CD4-positive, alpha-beta T cell treated with Interleukin-10 for 1 hour (primary cell): Measurements from ENCODE around the gene BCAP31.
"Not testable (repeated sequence)": the region's sequence is repeated elsewhere in the genome, so short reads cannot be mapped to it uniquely, and the experiment has no call there.

Experiments
- DNase-seq: peaks from one replicate; pipeline ENCODE4 v3.0.0-alpha.2; 2020

Gene BCAP31

DNA sequence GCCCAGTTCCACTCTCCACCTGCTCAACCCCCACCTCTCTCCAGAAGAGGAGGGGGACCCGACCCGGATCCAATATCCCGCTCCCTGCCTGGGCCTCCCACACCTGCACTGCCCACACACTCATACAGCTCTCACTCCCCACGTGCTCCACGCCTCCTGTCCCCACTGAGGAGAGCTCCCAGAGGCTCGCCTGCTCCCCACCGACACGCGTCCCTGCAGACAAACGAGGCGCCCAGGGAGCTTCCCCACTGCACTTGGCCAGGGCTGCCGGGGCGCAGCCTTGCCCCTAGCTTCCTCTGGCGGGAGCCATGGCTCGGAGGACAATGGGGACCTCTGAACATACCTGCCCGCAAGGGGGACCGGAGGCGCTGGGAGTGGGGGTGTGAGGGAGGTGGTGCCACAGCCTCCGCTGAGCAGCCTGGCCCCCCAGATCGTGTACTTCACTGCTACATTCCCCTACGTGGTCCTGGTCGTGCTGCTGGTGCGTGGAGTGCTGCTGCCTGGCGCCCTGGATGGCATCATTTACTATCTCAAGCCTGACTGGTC lies 31.5 kb downstream of the BCAP31 start:
- no peak for DNase-seq

DNA sequence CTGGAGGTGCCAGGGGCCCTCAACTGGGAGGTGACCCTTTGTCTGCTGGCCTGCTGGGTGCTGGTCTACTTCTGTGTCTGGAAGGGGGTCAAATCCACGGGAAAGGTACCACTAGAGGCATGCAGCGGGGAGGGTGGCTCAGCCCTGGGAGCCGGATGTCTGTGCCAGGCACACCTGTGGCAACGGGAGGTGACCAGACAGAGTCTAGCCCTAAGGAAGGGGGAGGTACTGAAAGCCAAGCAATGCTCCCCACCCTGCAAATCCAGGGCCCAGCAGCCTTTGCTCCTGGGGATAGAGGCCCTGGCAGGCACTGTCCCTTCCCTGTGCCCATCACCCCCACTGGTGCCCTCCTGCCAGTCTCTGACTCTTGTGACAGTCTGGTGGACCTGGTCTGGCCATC lies 32.2 kb downstream of the BCAP31 start:
- DNase-seq: no peak

GRCh38 chrX:153691032-153691827 lies 33.0 kb downstream of the BCAP31 start:
- not testable (repeated sequence) for DNase-seq

DNA sequence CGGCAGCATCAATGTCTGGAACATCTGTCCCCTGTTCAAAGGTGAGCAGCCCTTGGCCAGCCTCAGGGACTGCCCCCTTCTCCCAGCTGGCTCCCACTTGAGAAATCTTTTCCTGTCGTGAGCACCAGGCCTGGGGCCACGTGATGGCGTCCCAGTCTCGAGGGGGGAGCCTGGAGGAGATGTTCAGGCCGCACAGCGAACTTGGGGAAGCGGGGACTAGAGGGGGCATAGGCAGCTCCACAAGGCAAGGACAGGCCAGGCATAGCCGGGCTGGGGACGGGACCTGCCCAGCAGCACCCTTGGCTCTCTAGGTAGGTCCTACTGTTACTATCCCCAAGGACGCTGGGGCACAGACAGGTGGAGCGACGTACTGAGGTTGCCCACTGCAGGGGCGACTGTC lies 33.7 kb downstream of the BCAP31 start:
- DNase-seq: no peak

- no peak for DNase-seq
These were observed 34.3 kb downstream of the BCAP31 start for GRCh38 chrX:153689654-153690465.

GRCh38 chrX:153688911-153689590 lies 35.1 kb downstream of the BCAP31 start:
- DNase-seq: no peak

DNA sequence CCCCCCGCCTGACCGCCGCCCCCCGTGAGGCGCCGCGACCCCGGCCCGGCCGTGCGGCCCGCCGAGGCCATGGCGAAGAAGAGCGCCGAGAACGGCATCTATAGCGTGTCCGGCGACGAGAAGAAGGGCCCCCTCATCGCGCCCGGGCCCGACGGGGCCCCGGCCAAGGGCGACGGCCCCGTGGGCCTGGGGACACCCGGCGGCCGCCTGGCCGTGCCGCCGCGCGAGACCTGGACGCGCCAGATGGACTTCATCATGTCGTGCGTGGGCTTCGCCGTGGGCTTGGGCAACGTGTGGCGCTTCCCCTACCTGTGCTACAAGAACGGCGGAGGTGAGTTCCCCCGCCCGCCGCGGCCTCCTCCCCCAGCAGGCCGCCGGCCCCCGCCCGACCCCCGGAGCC lies 35.7 kb downstream of the BCAP31 start:
- DNase-seq: no peak

DNA sequence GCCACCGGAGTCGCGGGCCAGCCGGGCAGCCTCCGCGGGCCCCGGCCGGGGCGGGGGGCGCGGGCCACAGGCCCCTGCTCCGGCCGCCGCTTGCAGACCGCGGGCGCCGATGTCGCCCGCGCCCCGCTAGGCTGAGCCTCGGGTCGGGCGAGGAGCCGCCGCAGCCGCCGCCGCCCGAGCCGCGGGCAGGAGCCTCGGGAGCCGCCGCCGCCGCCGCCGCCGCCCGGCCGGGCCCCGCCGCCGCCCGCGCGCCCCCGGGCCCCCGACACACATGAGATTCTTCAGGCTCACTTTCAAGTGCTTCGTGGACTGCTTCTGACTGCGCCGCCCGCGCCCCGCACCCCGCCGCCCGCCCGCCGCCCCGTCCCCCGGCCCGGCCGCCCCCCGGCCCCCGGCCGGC lies 36.1 kb downstream of the BCAP31 start:
- DNase-seq: no peak

DNA sequence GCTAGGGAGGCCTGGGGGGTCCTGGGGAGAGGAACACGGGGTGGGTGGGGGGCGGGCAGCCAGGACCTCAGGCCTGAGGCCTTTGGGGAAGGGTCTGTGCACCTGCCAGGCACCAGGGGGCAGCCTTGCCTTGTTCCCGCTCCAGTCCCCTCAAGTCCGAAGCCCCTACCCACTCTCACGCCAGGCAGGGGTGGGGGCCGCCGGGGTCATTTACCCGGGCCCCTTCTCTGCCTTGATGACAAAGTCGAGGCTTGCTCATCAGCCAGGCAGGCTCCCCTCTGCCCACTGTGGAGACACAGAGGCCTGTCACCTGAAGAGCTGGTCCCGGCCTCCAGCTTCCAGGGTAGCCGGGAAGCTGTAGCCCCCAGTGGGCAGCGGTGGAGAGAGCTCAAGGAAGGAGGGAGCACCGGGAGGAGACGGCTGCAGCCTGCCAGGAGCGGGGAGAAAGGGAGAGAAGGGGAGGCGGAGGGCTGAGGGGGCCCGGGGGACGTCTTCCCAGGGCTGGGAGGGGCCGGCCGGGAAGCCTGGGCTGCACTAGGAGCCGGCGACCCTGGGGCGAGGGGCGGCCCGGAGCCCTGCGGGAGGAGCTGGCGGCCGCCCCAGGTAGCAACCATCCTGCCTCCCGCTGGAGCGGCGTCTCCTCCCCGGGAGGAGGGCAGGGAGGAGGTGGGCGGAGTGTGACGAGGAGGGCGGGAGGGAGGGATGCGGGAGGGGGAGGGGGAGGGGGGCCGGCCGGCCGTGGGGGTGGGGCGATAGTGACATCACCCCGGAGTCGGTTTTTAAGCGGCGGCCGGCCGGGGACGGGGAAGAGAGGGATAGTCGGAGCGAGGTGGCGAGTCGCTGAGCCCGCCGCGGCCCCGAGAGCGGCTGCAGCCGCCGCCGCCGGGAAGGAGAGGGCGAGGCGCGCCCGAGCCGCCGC lies 36.8 kb downstream of the BCAP31 start, which contains the start of gene SLC6A8:
Gene SLC6A8, plus strand, starts transcription at position 806 of the 919 bp plus-strand sequence. CDS start 649 bp downstream, outside the sequence.
- peak; percentile 61 for DNase-seq

- no peak for DNase-seq
These were observed 37.5 kb downstream of the BCAP31 start for GRCh38 chrX:153686711-153687110.

- no peak for DNase-seq
These were observed 38.2 kb downstream of the BCAP31 start for GRCh38 chrX:153685751-153686696.

DNA sequence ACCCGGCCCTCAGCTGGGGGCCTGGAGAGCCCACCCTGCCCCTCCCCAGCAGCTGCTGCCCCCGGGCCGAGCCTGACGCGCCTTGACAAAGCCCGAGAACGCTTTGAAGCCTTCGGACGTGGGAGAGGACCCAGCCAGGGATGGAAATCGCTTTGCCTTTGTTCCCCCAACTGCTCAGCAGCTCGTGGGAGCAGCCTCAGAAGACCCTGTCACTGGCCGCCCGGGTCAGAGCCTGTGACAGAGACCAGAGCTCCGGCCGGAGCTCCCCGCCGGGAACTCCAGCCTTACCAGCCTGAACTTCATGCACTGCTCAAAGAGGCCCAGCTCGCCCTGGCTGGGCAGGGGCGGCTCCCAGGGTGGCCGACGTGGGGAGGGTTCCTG lies 39.0 kb downstream of the BCAP31 start:
- DNase-seq: no peak

- no peak for DNase-seq
These were observed 39.6 kb downstream of the BCAP31 start for GRCh38 chrX:153684467-153685155.

DNA sequence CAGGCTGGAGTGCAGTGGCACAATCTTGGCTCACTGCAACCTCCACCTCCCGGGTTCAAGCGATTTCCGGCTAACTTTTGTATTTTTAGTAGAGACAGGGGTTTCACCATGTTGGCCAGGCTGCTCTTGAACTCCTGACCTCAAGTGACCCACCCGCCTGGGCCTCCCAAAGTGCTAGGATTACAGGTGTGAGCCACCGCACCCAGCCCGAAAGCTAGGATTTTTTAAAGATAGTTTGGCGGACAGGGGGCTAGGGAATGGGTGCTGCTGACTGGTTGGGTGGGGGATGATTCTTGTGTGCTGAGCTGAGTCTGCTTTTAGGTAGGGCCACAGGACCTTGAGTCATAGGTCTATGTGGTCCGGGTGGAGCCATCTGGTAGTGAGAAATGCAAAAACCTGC lies 40.7 kb downstream of the BCAP31 start:
- not testable (repeated sequence) for DNase-seq

- DNase-seq: no peak
These were observed 43.0 kb downstream of the BCAP31 start for GRCh38 chrX:153681175-153681574.

GRCh38 chrX:153674219-153674851 lies 49.9 kb downstream of the BCAP31 start:
- DNase-seq: no peak

GRCh38 chrX:153673428-153674218 lies 50.6 kb downstream of the BCAP31 start, which contains the start of gene PNCK:
Gene PNCK (minus strand): TSS chrX:153673813. CDS start chrX:153673076, 737 bp downstream.
- DNase-seq: no peak

GRCh38 chrX:153672531-153673427 lies 51.4 kb downstream of the BCAP31 start:
- no peak for DNase-seq
